Stimulated activated CD4-positive, alpha-beta T cell treated with anti-CD3 and anti-CD28 coated beads, Interleukin-4, amount 100 ng/mL, for 1 hour (primary cell): ENCODE data around the gene DNAAF1.
"Not testable (repeated sequence)": the region's sequence is repeated elsewhere in the genome, so short reads cannot be mapped to it uniquely, and the experiment has no call there.

Source experiments
- DNase-seq: peaks from one replicate; pipeline ENCODE4 v3.0.0-alpha.2; 2020

The DNAAF1 gene

DNA sequence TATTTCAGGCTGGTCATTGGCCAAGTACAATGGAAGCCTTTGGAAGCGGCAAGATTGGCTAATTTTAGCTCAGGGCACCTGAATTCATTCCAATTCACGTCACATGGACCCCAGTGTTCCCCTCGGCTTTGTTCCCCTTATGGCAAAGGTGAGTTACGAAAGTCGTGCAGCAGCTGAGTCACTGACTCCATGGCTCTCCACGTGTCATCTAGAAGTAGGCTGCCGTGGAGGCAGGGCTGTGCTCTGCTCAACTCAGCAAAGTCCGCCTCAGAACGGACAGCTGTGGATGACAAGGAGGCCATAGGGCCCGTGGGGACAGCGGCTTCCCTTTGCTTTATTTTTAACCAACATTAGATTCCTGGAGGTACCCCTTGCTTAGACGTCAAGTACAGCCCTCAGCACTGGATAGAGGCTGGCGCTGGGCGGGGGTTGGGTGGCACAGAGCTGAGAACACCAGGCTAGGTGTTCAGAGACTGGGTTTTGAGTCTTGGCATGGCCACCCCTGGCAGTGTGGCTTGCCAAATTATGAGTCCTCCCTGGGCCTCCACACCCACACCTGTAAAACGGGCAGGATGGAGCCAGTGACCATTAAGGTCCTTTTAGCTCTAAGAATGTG lies 69.5 kb downstream of the DNAAF1 start:
- no peak for DNase-seq

- no peak for DNase-seq
Observed at GRCh38 chr16:84215531-84215930, 70.4 kb downstream of the DNAAF1 start.

GRCh38 chr16:84216144-84216543 lies 71.0 kb downstream of the DNAAF1 start:
- not testable (repeated sequence) for DNase-seq

DNA sequence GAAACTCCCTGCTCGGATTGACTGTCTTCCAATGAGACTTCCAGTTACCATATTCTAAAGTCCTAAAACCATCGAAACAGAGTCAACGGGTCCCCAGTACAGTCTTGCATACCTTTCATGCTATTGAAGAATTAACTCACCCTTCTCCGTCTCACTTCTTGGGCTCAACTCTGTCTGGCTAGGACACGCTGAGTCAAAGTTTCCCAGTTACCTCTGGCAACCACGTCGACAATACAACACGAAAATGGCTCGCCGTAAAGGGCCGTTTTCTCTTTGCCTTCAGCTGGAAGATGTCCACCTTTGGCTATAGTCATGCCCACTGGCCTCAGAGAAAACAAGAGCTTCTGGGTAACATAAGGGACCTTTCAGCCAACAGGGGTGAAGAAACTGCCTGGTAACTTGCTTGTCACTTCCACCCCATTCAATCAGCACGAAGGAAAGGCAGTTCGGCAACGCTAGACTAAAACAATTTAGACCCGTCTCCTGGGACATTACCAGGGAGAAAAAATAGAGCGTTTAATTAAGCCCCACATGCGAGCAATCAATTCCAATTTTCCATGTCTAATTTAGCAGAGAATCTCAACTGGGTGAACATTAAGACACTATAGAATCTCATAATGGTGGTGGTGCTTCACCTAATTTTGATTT lies 73.2 kb downstream of the DNAAF1 start:
- DNase-seq: no peak

GRCh38 chr16:84218956-84219355 lies 73.8 kb downstream of the DNAAF1 start:
- no peak for DNase-seq

DNA sequence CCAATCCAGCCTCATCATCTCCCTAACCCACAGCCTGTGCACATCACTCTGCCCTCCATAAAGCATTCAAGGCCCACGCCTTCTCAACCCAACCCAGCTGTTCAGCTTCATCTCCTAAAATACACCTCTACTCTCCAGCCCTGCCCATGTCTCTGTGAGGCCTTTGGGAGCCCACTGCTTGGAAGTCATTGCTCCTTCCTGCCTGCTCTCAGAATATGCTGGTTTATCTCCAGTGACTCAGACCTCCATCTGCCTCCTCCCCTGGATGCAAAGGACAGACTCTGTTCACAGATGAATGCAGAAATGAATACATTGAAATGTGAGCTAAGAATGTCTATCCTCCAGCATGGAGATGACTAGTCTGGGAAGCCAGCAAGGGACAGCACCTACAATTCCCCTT lies 75.7 kb downstream of the DNAAF1 start:
- DNase-seq: no peak

- no peak for DNase-seq
Observed at GRCh38 chr16:84223456-84223855, 78.3 kb downstream of the DNAAF1 start.

DNA sequence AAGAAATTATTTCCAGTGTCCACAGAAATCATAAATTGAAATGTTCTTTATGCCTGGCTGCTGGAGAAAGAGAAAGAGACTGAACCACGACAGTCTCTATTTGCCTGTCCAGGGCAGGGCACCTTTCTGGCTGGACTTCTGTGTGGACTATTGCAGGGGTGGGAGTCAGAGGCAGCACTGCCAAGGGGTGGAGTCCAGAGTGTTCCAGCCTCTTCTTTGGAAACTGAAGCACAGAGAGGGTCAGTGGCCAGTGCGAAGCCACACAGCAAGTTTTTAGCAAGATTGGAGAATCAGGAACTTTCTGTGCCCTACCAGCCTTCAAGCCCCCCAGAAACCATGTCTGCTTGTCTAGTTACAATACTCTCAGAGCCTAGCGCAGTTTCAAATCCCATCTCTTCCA lies 79.4 kb downstream of the DNAAF1 start:
- no peak for DNase-seq

DNA sequence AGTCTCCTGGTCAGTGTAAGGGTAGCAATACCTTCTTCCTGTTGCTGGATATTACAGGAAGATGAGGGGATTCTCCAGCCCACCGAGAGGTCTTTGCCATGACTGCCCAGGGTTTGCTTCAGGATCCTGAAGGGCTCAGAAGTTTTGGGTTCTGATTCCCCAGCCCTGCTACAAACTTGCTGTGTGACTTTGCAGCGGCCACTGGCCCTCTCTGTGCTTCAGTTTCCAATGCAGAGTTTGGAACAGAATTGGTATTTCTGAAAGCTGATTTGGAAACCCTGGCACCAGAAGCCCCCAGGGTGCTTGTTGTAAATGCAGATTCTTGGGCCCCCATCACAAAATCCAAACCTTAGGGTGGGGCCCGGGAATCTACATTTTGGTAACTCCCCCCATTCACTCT lies 80.0 kb downstream of the DNAAF1 start:
- no peak for DNase-seq

DNA sequence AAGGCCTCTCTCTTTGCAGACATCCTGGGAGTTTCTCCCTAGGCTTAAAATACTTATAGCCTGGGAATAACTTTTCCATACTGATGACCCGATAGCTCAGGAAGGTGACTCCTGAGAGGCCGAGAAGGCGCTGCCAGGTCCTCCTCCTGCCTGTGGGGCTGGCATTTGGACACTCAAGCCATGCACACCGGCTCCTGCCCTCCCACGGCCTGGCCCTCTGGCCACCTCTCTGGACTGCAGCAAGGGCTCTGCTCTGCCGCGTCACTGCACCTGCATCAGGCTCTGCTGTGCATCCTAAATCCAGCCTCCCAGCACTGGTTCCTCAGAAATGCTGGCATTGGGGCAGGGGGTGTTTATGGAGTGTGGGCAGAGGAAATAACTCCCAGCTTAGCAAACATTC lies 80.5 kb downstream of the DNAAF1 start:
- DNase-seq: no peak

DNA sequence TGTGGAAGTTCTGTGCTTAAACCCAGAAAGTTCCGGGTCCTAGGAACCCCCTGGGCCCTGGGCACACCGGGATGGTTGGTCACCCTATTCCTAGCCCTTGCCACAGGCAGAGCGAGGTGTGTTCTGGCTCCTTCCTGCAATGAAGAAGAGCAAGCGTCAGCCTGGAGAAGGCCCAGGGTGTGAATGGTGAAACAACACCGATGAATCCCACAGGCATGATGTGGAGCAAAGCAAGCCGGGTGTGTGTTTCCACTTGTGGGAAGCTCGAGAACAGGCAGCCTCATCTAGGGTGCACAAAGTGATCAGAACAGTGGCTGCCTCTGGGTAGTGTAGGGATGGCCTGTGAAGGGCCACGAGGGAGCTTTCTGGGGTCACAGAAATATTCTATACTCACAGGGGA lies 80.9 kb downstream of the DNAAF1 start:
- DNase-seq: no peak
